ENCODE data around the gene MCU. TPM values are rescaled to one million over a fixed set of nuclear protein-coding genes. Genes with fewer than 3 reads are reported as not detected.

Gene MCU
- total and polyA plus RNA-seq, 10 of the 15 experiments (the other 5 are each of a cell fraction or from before 2014, with no cell fraction given) = 5.1 to 49.1 (median 17.9) TPM

DNA sequence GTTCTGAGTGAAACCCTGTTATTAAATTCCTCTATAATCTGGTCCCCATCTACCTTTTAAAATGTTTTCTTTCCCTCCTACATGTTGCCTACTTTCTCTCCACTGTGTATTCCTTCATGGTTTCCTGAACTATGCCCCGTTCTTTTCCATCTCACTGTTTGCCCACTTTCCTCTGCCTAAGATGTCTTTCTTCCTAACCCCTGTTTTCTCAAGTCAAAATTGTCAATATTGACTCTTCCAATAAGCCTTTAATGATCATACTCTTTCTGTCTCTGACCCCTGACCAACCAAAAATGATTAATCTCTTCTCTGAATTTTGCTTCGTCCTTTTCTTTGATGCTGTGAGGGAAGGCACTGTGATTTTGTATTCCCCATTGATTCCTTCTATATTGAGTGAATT, 171.0 kb downstream of the MCU start (continued):
- TF ChIP-seq, protein P1, sequence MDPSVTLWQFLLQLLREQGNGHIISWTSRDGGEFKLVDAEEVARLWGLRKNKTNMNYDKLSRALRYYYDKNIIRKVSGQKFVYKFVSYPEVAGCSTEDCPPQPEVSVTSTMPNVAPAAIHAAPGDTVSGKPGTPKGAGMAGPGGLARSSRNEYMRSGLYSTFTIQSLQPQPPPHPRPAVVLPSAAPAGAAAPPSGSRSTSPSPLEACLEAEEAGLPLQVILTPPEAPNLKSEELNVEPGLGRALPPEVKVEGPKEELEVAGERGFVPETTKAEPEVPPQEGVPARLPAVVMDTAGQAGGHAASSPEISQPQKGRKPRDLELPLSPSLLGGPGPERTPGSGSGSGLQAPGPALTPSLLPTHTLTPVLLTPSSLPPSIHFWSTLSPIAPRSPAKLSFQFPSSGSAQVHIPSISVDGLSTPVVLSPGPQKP (IDR thresholded peaks at IDR 0.05; ENCODE audit: low read depth, low read length) = no peak
- no peak for TF ChIP-seq MTA2 (IDR thresholded peaks at IDR 0.05; ENCODE audit: low read depth)
- TF ChIP-seq EZH2 (IDR thresholded peaks at IDR 0.05; ENCODE audit: borderline replicate concordance, control insufficient read depth, low read depth, low read length) = no peak
- no peak for TF ChIP-seq ATF7 (IDR thresholded peaks at IDR 0.05; ENCODE audit: low read depth)

DNA sequence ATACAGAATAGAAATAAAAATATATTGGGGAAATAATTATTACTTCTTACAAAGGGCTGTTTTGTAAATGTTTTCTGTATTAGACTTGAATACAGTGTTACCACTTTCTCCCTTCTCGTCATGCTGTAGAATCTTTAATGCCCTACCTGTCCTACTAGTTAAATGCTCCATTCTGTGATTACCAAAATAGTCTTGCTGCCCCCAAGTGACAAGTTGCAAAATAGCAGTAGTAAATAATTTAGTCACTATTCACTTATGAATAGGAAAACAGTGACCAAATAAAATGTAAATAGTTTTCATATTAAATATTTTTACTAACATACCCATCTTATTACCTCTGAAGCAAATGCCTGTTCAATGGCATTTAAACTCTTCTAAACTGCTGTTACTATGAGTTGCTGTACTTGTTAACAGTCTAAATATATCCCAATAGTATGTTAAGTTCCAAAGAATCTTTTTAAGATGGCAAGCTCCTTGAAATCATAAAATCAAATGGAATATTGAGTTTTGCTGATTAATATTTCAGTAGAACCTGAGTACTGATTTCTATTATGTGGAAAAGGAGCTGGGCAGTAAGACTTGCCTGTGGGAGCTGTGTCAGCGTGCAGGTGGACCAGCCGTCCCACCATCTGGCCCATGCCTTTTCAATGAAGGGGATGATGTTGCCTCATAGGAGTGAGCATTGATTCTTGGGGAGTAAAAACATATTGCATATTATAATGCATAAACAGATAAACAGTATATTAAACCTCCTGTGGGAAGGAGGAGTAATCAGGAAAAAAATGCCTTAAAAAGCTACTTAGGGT, 183.5 kb downstream of the MCU start:
- in situ Hi-C loops (cut with MboI) (no loop called here), intact Hi-C loops (cut with micrococcal nuclease; ENCODE audit: unreplicated experiment) (loop anchor here (1.0 kb wide), 1 partner anchor 511 kb away; no protein-coding TSS in a partner anchor)
- H3K4me1 ChIP-seq (ENCODE audit: control insufficient read depth, insufficient read depth, low read length) = no peaks in the 10 kb centered on the region
- H3K79me2 ChIP-seq (ENCODE audit: control insufficient read depth, insufficient read depth, low read length) = no peaks in the 10 kb centered on the region
- ATAC-seq (peak; percentile 61), DNase-seq (ENCODE audit: low read depth, low spot score) (no peak), FAIRE-seq (peak; percentile 44)
- ChIA-PET POLR2A (no interaction called here), SMC1A (ENCODE audit: uncharacterized antibody, unreplicated experiment) (interaction anchor here (0.7 to 2.7 kb wide), 7 partner anchors 15 to 511 kb away, joined by 3 to 17 read pairs (median 4); no protein-coding TSS in a partner anchor), CTCF (interaction anchor here (0.7 to 3.3 kb wide), 10 partner anchors 9 to 514 kb away, joined by 3 to 19 read pairs (median 4); no protein-coding TSS in a partner anchor), RAD21 (ENCODE audit: unreplicated experiment) (interaction anchor here (0.8 to 1.8 kb wide), 3 partner anchors 41 to 413 kb away, joined by 3 to 4 read pairs (median 4); no protein-coding TSS in a partner anchor)
- H3K4me2 ChIP-seq (ENCODE audit: control insufficient read depth, insufficient read depth) = no peak overlapping the region
- H4K20me1 ChIP-seq (ENCODE audit: control insufficient read depth, insufficient read depth) = no peaks in the 10 kb centered on the region
- 66% methylated on average over 3 of the region's 3 CpGs for WGBS (ENCODE audit: insufficient coverage, insufficient replicate concordance, low lambda C conversion rate, missing lambda C conversion rate)
- H3K9ac ChIP-seq (ENCODE audit: control insufficient read depth, insufficient read depth, low read length) = no peak overlapping the region
- H3K9me3 ChIP-seq (replicated peaks; ENCODE audit: control insufficient read depth, insufficient read depth, low read length) = no peaks in the 10 kb centered on the region; the same call in 1 of the 3 replicates
- no peak overlapping the region for H3K27ac ChIP-seq (ENCODE audit: control insufficient read depth, insufficient read depth)
- H2AFZ ChIP-seq (ENCODE audit: control insufficient read depth, low read depth, low read length) = no peak overlapping the region
- H3K27me3 ChIP-seq (replicated peaks in 1 of 2; ENCODE audit: control insufficient read depth in 2 of 2, insufficient read depth in 2 of 2, low read length in 1 of 2) = no peaks in the 10 kb centered on the region
- H3K36me3 ChIP-seq (ENCODE audit: control insufficient read depth in 2 of 2, insufficient read depth in 2 of 2, low read length in 1 of 2) = no peaks in the 10 kb centered on the region; a peak in 1 of 4 replicates
- BruUV-seq (replicated peaks) = no TSS peak
- no peak overlapping the region for H3K4me3 ChIP-seq
- TF ChIP-seq BHLHE40 (IDR thresholded peaks at IDR 0.05; ENCODE audit: borderline replicate concordance in 1 of 2, low read depth in 2 of 2, low read length in 1 of 2) = no peak
- TF ChIP-seq, protein P2, sequence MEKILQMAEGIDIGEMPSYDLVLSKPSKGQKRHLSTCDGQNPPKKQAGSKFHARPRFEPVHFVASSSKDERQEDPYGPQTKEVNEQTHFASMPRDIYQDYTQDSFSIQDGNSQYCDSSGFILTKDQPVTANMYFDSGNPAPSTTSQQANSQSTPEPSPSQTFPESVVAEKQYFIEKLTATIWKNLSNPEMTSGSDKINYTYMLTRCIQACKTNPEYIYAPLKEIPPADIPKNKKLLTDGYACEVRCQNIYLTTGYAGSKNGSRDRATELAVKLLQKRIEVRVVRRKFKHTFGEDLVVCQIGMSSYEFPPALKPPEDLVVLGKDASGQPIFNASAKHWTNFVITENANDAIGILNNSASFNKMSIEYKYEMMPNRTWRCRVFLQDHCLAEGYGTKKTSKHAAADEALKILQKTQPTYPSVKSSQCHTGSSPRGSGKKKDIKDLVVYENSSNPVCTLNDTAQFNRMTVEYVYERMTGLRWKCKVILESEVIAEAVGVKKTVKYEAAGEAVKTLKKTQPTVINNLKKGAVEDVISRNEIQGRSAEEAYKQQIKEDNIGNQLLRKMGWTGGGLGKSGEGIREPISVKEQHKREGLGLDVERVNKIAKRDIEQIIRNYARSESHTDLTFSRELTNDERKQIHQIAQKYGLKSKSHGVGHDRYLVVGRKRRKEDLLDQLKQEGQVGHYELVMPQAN (conservative IDR thresholded peaks at IDR 0.05) = no peak
- no peak for TF ChIP-seq CREB1 (IDR thresholded peaks at IDR 0.05; ENCODE audit: low read depth)
- no peak for TF ChIP-seq BACH1 (IDR thresholded peaks at IDR 0.05; ENCODE audit: borderline replicate concordance)
- no peak for TF ChIP-seq TCF7 (IDR thresholded peaks at IDR 0.05; ENCODE audit: borderline replicate concordance)
- no peak for TF ChIP-seq MYC (IDR thresholded peaks at IDR 0.05; ENCODE audit: insufficient read depth, insufficient read length, insufficient replicate concordance, low read length, severe bottlenecking)
- TF ChIP-seq, protein P3, sequence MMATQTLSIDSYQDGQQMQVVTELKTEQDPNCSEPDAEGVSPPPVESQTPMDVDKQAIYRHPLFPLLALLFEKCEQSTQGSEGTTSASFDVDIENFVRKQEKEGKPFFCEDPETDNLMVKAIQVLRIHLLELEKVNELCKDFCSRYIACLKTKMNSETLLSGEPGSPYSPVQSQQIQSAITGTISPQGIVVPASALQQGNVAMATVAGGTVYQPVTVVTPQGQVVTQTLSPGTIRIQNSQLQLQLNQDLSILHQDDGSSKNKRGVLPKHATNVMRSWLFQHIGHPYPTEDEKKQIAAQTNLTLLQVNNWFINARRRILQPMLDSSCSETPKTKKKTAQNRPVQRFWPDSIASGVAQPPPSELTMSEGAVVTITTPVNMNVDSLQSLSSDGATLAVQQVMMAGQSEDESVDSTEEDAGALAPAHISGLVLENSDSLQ (IDR thresholded peaks at IDR 0.05) = no peak
- TF ChIP-seq HDGF (IDR thresholded peaks at IDR 0.05) = no peak
- no peak for TF ChIP-seq KDM1A (IDR thresholded peaks at IDR 0.05; ENCODE audit: borderline replicate concordance)
- TF ChIP-seq SMC3 (IDR thresholded peaks at IDR 0.05; ENCODE audit: borderline replicate concordance, low read length) = peak; percentile 35; the same call in 1 of the 2 replicates
- TF ChIP-seq CREM (IDR thresholded peaks at IDR 0.05; ENCODE audit: low read depth) = no peak
- TF ChIP-seq, protein P4, sequence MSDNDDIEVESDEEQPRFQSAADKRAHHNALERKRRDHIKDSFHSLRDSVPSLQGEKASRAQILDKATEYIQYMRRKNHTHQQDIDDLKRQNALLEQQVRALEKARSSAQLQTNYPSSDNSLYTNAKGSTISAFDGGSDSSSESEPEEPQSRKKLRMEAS (IDR thresholded peaks at IDR 0.05; ENCODE audit: low read depth, low read length) = no peak
- no peak for TF ChIP-seq NFYA (IDR thresholded peaks at IDR 0.05; ENCODE audit: borderline replicate concordance, low read depth, low read length)
- peak; percentile 75 for TF ChIP-seq RAD21 (IDR thresholded peaks at IDR 0.05; ENCODE audit: insufficient read depth, low read depth, low read length)

All from GM12878 (cell line).